GM13976 (cell line): ENCODE results near the gene MTHFSD.

ENCODE experiments used
- DNase-seq: peaks from one replicate; pipeline ENCODE4 v3.0.0; 2012; ENCODE audit warnings: low spot score
- in situ Hi-C: fragments of 300-500 bp; cut with MboI; formaldehyde crosslinking; loops from one replicate; pipeline ENCODE4 v1.12.0; 2022; ENCODE audit warnings: low sequenced_read_pairs, mixed read lengths, inconsistent platforms; ENCODE audit not compliant: unreplicated experiment
- TF ChIP-seq, protein P1 (sequence below): IDR thresholded peaks from 2 replicates; pipeline ENCODE4 v1.5.1; 2012; ENCODE audit warnings: borderline replicate concordance, mild to moderate bottlenecking; ENCODE audit not compliant: insufficient read depth; ENCODE audit errors: extremely low read depth, missing control alignments, control extremely low read depth

Gene MTHFSD

GRCh38 chr16:86581458-86581857, 26.4 kb upstream of the MTHFSD start:
- in situ Hi-C loops = no loop called here
- no peak for DNase-seq
- TF ChIP-seq, protein P1, sequence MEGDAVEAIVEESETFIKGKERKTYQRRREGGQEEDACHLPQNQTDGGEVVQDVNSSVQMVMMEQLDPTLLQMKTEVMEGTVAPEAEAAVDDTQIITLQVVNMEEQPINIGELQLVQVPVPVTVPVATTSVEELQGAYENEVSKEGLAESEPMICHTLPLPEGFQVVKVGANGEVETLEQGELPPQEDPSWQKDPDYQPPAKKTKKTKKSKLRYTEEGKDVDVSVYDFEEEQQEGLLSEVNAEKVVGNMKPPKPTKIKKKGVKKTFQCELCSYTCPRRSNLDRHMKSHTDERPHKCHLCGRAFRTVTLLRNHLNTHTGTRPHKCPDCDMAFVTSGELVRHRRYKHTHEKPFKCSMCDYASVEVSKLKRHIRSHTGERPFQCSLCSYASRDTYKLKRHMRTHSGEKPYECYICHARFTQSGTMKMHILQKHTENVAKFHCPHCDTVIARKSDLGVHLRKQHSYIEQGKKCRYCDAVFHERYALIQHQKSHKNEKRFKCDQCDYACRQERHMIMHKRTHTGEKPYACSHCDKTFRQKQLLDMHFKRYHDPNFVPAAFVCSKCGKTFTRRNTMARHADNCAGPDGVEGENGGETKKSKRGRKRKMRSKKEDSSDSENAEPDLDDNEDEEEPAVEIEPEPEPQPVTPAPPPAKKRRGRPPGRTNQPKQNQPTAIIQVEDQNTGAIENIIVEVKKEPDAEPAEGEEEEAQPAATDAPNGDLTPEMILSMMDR = no peak

DNA sequence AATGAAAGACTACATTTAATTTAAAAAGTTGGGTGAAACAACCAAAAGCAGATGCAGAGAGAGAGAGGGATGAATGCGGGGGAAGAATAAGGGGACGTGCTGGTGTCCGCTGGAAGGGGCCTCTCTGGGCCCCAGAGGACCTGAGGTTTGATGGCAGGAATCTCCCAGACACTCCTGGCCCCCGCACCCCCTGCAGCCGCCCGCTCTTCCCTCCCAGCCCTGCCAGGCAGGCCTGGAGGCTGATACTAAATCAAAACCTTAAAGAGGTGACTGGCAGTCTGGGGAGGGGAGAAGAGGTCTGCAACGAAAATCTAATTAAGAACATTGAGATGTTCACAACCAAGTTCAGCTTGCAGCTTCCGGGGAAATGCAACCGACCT, 25.7 kb upstream of the MTHFSD start:
- TF ChIP-seq, protein P1 = no peak
- in situ Hi-C loops = no loop called here
- DNase-seq = no peak

GRCh38 chr16:86580063-86580790, 25.2 kb upstream of the MTHFSD start:
- TF ChIP-seq, protein P1 = no peak
- DNase-seq = no peak
- in situ Hi-C loops = no loop called here

DNA sequence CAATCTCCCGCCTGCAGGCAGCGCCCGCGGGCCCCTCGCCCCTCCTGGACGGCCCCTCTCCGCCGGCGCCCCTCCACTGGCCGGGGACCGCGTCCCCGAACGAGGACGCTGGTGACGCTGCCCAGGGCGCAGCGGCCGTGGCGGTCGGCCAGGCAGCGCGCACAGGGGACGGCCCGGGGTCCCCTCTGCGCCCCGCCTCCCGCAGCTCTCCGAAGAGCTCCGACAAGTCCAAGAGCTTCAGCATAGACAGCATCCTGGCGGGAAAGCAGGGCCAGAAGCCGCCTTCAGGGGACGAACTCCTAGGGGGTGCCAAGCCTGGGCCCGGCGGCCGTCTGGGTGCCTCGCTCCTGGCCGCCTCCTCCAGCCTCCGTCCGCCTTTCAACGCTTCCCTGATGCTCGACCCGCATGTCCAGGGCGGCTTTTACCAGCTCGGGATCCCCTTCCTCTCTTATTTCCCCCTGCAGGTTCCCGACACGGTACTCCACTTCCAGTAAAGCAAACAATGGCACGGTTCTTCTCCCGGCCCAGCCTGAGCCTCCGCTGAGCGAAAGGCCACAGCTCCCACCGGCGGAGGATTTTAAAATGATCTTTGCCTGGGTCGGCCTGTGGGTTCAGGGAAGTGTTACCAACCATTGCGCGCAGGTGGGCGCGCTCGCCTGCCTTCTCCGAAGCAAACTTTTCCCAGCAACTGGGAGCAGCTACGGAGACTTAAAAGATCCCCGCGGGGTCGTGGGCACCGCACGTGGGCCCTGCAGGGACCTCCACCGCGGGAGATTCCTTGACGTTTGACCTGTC, 24.4 kb upstream of the MTHFSD start:
- in situ Hi-C loops = no loop called here
- no peak for DNase-seq
- TF ChIP-seq, protein P1 = no peak

GRCh38 chr16:86578611-86579267, 23.7 kb upstream of the MTHFSD start:
- in situ Hi-C loops = no loop called here
- DNase-seq = no peak
- TF ChIP-seq, protein P1 = no peak

GRCh38 chr16:86578061-86578599, 23.1 kb upstream of the MTHFSD start, which contains the start of gene FOXL1:
FOXL1 (plus strand) TSS chr16:86578549; CDS start chr16:86578724, 175 bp downstream.
- DNase-seq = no peak
- in situ Hi-C loops = no loop called here
- TF ChIP-seq, protein P1 = no peak
